Measurements from ENCODE around the gene MILR1.
A peak's percentile ranks its signal among the peaks of the same experiment; 100 is the strongest.

MILR1 gene

DNA sequence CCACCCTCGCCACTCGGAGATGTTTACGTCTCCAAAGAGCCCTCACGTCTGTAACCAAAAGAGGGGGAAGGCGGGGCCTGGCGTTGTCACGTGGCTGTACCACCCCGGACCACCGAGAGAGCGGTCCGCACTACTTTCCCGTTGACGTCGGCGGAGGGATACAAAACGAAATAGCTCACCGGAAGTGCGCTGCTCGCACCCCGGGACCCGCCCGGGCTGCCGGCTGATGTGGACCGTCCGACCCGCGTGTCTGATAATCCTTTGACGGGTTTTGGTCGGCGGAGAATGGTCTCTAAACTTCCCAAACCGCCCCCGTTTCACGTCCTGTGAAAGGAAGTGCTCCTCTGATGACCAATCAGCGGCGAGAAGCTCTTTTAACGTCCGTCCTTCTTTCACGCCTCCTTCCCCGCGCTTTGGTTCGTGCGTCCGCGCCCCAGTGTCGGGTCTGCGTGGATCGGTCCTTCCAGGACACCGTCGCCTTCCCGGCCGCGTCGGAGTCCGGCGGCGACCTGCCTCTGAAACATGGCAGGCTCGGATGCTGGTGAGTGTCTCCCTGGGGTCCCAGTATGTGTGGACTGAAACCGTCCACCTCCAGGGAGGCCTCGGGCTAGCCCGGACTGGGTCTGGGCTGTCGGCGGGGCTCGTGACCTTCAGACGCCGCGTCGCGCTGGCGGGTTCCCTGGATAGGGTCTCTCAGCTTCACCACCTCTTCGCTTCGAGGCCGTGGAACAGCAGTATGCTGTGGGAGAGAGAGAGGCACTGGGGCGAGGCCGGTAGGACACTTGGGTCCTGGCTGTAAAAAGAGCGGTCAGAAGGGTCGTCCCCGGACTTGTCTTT lies 57.9 kb downstream of the MILR1 start, which contains the start of gene CEP95:
TSS of gene CEP95 (plus strand) at position 402 of the 837 bp plus-strand sequence. CDS start at position 523, 121 bp downstream.
- DNase-seq (ENCODE audit: insufficient read length) (peak; percentile 80), FAIRE-seq (peak; percentile 90)
- TF ChIP-seq TAF1 (IDR thresholded peaks at IDR 0.05; ENCODE audit: borderline replicate concordance, low read depth, low read length) (peak; percentile 86), POLR2A (IDR thresholded peaks at IDR 0.05; ENCODE audit: low read depth, low read length) (peak; percentile 78), POLR2AphosphoS5 (IDR thresholded peaks at IDR 0.05; ENCODE audit: low read depth, low read length) (peak; percentile 73)

DNA sequence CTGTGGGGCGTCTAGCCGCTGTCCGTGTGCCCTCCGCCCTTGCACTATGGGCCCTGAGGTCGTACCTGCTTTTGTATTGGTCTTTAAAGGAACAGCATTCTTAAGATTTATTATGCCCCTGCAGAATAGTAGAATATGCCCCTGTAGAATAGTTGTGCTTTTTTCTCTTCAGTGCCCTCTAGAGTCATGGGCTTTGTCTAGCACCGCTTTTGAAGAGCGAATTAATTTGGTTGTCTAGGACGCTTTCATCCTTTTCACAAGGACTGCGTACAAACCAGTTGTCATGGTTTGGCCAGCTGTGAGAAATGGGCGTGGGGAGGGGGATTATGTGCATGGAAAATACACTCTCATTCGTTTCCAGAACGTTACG lies 58.5 kb downstream of the MILR1 start:
- DNase-seq (ENCODE audit: insufficient read length) (no peak), FAIRE-seq (no peak)
- TF ChIP-seq POLR2A (IDR thresholded peaks at IDR 0.05; ENCODE audit: low read depth, low read length) (no peak), POLR2AphosphoS5 (IDR thresholded peaks at IDR 0.05; ENCODE audit: low read depth, low read length) (no peak), TAF1 (IDR thresholded peaks at IDR 0.05; ENCODE audit: borderline replicate concordance, low read depth, low read length) (no peak)

DNA sequence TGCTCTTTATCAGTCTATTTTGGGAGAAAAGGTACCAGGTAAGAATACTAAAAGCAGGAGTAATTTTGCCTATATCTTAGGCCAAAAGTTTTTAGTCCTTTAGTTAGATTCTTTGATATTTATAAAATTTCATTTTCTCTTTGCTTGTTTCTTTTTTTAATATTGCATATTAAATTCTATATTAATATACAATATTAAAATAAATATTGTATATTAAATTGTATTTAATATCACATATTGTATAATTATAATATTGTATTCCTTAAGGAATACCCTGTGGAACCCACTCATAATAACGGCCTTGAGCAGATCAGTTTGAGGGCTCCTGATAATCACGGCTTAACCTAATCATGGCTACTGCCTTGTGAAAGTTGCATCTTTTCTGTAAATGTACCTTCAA lies 59.8 kb downstream of the MILR1 start:
- TF ChIP-seq POLR2A (IDR thresholded peaks at IDR 0.05; ENCODE audit: low read depth, low read length) = no peak
- no peak for TF ChIP-seq POLR2AphosphoS5 (IDR thresholded peaks at IDR 0.05; ENCODE audit: low read depth, low read length)
- TF ChIP-seq TAF1 (IDR thresholded peaks at IDR 0.05; ENCODE audit: borderline replicate concordance, low read depth, low read length) = no peak
- FAIRE-seq = no peak

DNA sequence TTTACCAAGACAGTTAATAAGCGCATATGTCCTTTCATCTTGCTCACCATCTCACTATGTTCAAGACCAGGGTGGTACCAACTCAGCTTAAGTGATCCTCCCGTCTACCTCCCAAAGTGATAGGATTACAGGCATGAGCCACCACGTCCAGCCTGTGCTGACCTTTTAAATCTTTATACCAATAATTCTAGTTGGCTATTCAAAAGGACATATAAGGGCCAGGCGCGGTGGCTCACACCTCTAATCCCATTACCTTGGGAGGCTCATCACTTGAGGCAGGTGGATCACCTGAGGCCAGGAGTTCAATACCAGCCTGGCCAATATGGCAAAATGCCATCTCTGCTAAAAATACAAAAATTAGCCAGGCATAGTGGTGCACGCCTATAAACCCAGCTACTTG lies 60.3 kb downstream of the MILR1 start:
- DNase-seq (ENCODE audit: insufficient read length) (no peak), FAIRE-seq (no peak)
- no peak for TF ChIP-seq POLR2AphosphoS5 (IDR thresholded peaks at IDR 0.05; ENCODE audit: low read depth, low read length)
- TF ChIP-seq POLR2A (IDR thresholded peaks at IDR 0.05; ENCODE audit: low read depth, low read length) = no peak
- no peak for TF ChIP-seq TAF1 (IDR thresholded peaks at IDR 0.05; ENCODE audit: borderline replicate concordance, low read depth, low read length)

More for the DNA sequence above, 59.8 kb downstream of the MILR1 start:
- DNase-seq (ENCODE audit: insufficient read length) = no peak

DNA sequence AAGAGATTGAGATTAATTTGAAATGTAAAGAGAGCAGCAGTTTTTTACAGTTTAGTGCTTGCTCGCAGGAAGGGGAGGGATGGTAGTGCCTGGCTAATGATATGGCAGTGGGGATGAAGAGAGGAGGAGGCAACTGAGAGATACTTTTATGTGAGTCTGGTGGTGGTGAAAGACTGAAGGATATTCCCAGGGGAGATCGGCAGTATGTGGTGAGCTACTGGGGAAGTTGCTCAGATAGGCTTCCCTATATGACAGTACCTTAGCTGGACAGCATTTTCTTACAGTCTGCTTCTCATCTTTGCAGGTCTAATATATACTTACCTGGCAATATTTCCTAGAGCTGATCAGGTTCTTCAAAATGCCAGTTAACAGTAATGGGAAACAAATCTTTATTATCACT lies 66.5 kb downstream of the MILR1 start:
- no peak for TF ChIP-seq TAF1 (IDR thresholded peaks at IDR 0.05; ENCODE audit: borderline replicate concordance, low read depth, low read length)
- TF ChIP-seq POLR2AphosphoS5 (IDR thresholded peaks at IDR 0.05; ENCODE audit: low read depth, low read length) = no peak
- TF ChIP-seq POLR2A (IDR thresholded peaks at IDR 0.05; ENCODE audit: low read depth, low read length) = no peak
- DNase-seq (ENCODE audit: insufficient read length) = no peak
- no peak for FAIRE-seq

DNA sequence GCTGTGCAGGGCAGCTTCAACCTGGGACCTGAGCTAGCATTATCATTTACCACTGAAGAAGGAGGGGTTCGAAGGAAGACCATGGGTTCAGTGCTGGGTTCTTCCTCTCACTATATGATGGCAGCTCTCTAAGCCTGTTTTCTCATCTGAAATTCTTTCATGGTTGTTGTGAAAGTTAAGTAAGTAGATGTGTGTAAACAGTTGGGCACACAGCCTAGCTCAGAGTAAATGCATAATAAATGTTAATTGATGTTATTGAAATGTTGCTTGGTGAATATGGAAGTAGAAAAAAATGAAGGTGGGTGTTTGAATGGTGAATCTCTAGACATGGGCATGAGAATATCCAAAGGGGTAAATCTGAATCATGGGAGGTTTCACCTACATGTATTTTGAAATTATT lies 66.9 kb downstream of the MILR1 start:
- no peak for TF ChIP-seq POLR2A (IDR thresholded peaks at IDR 0.05; ENCODE audit: low read depth, low read length)
- TF ChIP-seq TAF1 (IDR thresholded peaks at IDR 0.05; ENCODE audit: borderline replicate concordance, low read depth, low read length) = no peak
- TF ChIP-seq POLR2AphosphoS5 (IDR thresholded peaks at IDR 0.05; ENCODE audit: low read depth, low read length) = no peak
- DNase-seq (ENCODE audit: insufficient read length) (no peak), FAIRE-seq (no peak)
